Vagina (tissue), 2 donors: ENCODE results near the gene SF3B2.

ENCODE experiments used
- CTCF ChIP-seq, 3 experiments: fragments of 450-650 bp in 2 of 3; fragments of 200-600 bp in 1 of 3; sonication (generic) in 1 of 3; IDR thresholded peaks; one replicate each; pipeline ENCODE4 v1.5.1; 2017 to 2019; ENCODE audit warnings: antibody characterized with exemption in 3 of 3, mild to moderate bottlenecking in 2 of 3, moderate library complexity in 2 of 3
- POLR2A ChIP-seq, 2 donors: fragments of 450-650 bp; IDR thresholded peaks; one replicate each; pipeline ENCODE4 v1.6.1; 2017; ENCODE audit warnings: antibody characterized with exemption in 2 of 2, mild to moderate bottlenecking in 2 of 2, moderate library complexity in 2 of 2

DNA sequence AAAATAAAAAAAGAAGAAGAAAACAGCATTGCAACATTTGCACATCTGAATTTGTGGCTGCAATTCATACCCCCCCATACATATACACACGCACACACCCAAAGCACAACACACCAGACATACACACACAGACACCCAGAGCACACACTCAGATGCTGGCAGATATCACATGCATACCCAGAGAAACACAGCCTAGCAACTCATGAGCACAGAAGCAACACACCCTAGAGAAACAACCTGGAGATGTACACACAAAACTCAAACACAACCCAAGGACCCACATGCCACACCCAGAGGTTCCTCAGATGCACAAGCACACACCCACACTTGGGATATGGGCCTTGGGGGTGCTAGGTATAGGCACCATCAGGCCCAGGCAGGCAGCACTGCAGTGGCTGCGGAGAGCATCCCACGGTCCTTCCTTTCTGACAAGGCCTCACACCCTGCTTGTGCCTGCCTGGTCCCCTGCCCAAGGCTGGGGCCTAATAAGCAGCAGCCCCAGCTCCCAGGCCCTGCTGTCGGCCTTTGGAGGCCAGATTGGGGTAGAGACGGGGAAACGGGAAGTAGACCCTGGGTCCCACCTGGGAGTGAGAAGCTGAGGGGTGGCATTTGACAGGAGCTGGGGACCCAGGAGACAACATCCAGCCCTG lies 37.2 kb upstream of the SF3B2 start:
- TF ChIP-seq POLR2A (IDR thresholded peaks at IDR 0.05) (no peak), CTCF (IDR thresholded peaks at IDR 0.05) (no peak)
